WI38 (cell line): ENCODE measurements around the gene TMUB1.

Experiments
- H3K4me3 ChIP-seq: 2 replicates; pipeline ENCODE4 v1.5.1; 2011; ENCODE audit warnings: low read depth, mild to moderate bottlenecking, control low read depth, low read length
- CTCF ChIP-seq: IDR thresholded peaks from 2 replicates; pipeline ENCODE4 v1.5.1; 2012; ENCODE audit warnings: low read depth, mild to moderate bottlenecking, control low read depth, low read length

The TMUB1 gene

GRCh38 chr7:151091431-151091830 is 8.1 kb upstream of the TMUB1 start:
- TF ChIP-seq CTCF = peak; percentile 51
- no peak overlapping the region for H3K4me3 ChIP-seq

GRCh38 chr7:151091003-151091402 is 7.7 kb upstream of the TMUB1 start:
- no peak overlapping the region for H3K4me3 ChIP-seq
- TF ChIP-seq CTCF = no peak

GRCh38 chr7:151089893-151090730 is 6.8 kb upstream of the TMUB1 start:
- no peak for TF ChIP-seq CTCF
- H3K4me3 ChIP-seq = peak overlapping the region; percentile 87

- TF ChIP-seq CTCF = no peak
- peak overlapping the region; percentile 87 for H3K4me3 ChIP-seq
Observed at GRCh38 chr7:151088856-151089699, 5.8 kb upstream of the TMUB1 start.

- peak overlapping the region; percentile 87 for H3K4me3 ChIP-seq
Observed at GRCh38 chr7:151088019-151088855, 4.9 kb upstream of the TMUB1 start.

More at GRCh38 chr7:151088019-151088855, 4.9 kb upstream of the TMUB1 start:
- no peak for TF ChIP-seq CTCF
